Fibroblast of lung (primary cell): ENCODE results near the gene TUBGCP3.

Experiments
- CTCF ChIP-seq, 2 donors: IDR thresholded peaks in 1 of 2; conservative IDR thresholded peaks in 1 of 2; 1 replicate in 1 of 2; 2 replicates in 1 of 2; pipeline ENCODE4 v1.5.1; 2011 to 2012; ENCODE audit warnings: low read length in 2 of 2, control low read depth in 1 of 2, inconsistent platforms in 1 of 2, low read depth in 1 of 2, mild to moderate bottlenecking in 1 of 2
- EZH2 ChIP-seq: IDR thresholded peaks from 2 replicates; pipeline ENCODE4 v1.5.1; 2012; ENCODE audit warnings: low read length, control low read depth, mild to moderate bottlenecking; ENCODE audit errors: missing control alignments

GRCh38 chr13:112506046-112506445 lies 81.9 kb downstream of the TUBGCP3 start:
- TF ChIP-seq CTCF (conservative IDR thresholded peaks at IDR 0.05 in 1 of 2, IDR thresholded peaks at IDR 0.05 in 1 of 2; ENCODE audit: low read depth in 1 of 2, low read length in 2 of 2) (no peak), EZH2 (no peak)
